Stimulated activated CD8-positive, alpha-beta memory T cell treated with anti-CD3 and anti-CD28 coated beads, Interleukin-15, amount 100 ng/mL, for 4 hours (primary cell): ENCODE results near the gene NET1.

Source experiments
- DNase-seq, 2 donors: peaks; one replicate each; pipeline ENCODE4 v3.0.0-alpha.2; 2020; ENCODE audit warnings: low read depth in 2 of 2

NET1 gene

DNA sequence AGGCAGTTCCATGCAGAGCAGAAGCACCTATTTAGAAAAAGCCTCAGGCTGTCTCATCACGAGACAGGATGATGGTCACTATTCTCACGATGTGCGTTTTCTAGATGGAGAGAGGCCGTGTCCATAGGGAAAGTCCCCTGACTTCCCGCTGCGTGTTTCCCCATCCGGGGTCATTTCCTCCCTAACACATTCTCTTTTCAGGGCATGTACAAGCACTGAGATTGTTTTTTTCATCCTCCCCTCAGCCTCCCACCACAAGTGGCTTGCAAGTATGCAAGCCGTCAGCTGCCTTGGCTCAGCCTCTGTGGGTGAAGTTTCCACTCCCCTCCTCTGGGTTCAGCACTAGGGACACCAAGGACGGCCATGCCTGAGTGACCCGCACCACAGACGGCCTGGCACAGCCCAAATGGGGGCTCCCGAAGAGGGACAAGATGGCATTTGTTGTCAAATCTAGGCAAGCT lies 89.7 kb downstream of the NET1 start:
- DNase-seq, result no peak

- DNase-seq, result no peak
These were observed 90.5 kb downstream of the NET1 start for GRCh38 chr10:5502571-5503476.

DNA sequence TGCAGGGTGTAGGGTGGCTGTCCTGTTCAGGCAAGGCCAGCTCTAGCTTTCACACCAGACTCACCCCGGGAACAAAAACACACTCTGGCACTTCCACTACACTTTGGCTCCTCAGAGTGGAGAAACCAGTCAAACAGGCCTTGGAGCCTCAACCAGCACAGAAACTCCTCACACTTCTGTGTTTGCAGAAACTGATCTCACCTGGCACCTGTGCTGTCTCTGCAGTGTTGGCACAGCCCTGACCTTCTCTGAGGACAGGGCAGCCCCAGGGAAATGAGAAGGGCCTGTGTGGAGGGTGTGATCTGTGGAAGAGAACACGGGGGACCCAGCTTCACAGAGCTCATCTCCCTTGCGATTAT lies 91.1 kb downstream of the NET1 start:
- DNase-seq, result no peak

DNA sequence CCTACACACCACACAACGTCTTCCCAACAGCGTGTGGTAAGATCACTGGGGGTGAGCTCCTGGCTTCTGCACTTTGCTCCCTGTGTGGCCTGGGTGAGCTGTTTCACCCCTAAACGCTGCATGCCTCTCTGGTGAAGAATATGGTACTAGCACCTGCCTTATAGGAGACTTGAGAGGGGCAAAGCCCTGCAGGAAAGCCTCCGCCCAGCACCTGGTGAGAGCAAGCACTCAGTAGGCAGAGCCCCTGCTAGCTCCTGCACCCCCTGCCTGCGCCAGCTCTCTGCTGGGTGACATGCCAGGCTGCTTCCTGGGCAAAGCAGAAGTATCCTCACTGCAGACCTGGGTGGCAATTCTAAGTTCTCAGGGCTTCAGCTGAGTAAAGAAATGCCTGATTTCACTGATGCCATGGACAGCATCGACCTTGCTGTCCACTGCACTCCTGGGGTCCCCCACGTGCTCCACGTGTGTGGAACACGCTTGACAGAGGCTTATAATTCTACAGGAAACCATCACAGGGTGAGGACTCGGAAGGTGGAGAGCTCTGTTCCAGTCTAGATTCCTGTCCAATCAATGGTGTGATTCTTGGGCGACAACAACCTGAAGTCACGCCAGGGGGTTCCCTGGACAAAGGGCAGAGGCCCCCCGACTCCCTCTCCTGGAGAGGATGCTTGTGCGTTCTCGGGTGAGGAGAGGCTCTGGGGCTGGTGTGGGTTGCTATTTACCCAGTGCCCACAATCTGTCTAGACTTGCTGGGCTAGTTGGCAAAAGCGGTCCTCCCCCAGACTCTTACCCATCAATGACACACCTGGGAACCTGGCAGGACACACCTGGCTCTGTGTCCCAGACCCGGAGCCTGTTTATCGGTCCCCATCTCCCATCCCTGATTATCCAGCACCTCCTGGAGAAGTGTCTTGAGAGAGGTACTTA lies 92.1 kb downstream of the NET1 start:
- DNase-seq, result no peak

DNA sequence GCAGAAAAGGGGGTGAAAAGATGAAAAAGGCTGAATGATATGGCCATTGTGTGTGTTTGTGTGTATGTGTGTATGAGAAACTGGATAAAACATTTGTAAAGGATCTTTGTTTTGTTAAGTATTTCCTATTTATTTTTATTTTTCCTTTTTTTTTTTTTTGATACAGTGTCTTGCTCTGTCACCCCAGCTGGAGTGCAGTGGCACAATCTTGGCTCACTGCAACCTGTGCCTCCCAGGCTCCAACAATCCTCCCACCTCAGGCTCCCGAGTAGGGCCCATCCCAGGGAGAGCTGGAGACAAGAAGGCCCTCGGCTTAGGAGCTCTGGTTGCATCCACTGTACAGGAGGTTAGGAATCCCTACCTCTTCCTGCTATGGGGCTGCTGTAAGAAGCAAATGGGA lies 93.9 kb downstream of the NET1 start:
- DNase-seq, result no peak

GRCh38 chr10:5506751-5507648 lies 94.6 kb downstream of the NET1 start:
- DNase-seq, result no peak

- no peak for DNase-seq
These were observed 95.3 kb downstream of the NET1 start for GRCh38 chr10:5507649-5508131.

GRCh38 chr10:5508161-5508604 lies 95.8 kb downstream of the NET1 start:
- DNase-seq, result no peak
